PC-9 (cell line): Measurements from ENCODE around the gene SMYD2. TPM values are rescaled to one million over a fixed set of nuclear protein-coding genes. Genes with fewer than 3 reads are reported as not detected.

ENCODE experiments used
- BruUV-seq: library from RNA; stranded (reverse); fragments of 400-500 nt; replicated peaks from 2 replicates; lab custom pipeline; 2021; lab: Mats Ljungman, UMichigan
- CTCF ChIA-PET: fragments of 300-600 bp; sonication (Branson Sonifier 250); formaldehyde crosslinking; loops from one replicate; lab custom pipeline; 2022; ENCODE audit warnings: antibody characterized with exemption; lab: Charles Lee
- POLR2A ChIA-PET: fragments of 300-600 bp; sonication (Branson Sonifier 250); formaldehyde crosslinking; loops from one replicate; lab custom pipeline; 2022; ENCODE audit warnings: antibody characterized with exemption; ENCODE audit not compliant: unreplicated experiment; lab: Charles Lee
- DNase-seq, 2 experiments: peaks; one replicate each; pipeline versions ENCODE4 v3.0.0 to v3.0.0-alpha.2; 2015 to 2022; ENCODE audit warnings: mixed read lengths in 1 of 2
- H2AFZ ChIP-seq: fragments of 200-600 bp; sonication (generic); 2 replicates; pipeline ENCODE4 v1.8.1; 2017; ENCODE audit warnings: antibody characterized with exemption
- H3F3A ChIP-seq: fragments of 200-600 bp; sonication (generic); 2 replicates; pipeline ENCODE4 v1.8.1; 2017; ENCODE audit warnings: antibody characterized with exemption, mild to moderate bottlenecking, low read depth; ENCODE audit not compliant: insufficient read depth
- H3K27ac ChIP-seq: fragments of 200-600 bp; sonication (generic); 2 replicates; pipeline ENCODE4 v1.6.1; 2016; ENCODE audit warnings: mixed run types
- H3K27me3 ChIP-seq: fragments of 200-600 bp; sonication (generic); 2 replicates; pipeline ENCODE4 v1.6.1; 2016; ENCODE audit warnings: low read depth, mixed run types; ENCODE audit not compliant: insufficient read depth
- H3K36me3 ChIP-seq: fragments of 200-600 bp; sonication (generic); 2 replicates; pipeline ENCODE4 v1.6.1; 2016; ENCODE audit warnings: low read depth, mixed run types
- H3K4me1 ChIP-seq: fragments of 200-600 bp; sonication (generic); replicated peaks from 2 replicates; pipeline ENCODE4 v1.6.1; 2016; ENCODE audit warnings: mixed run types; ENCODE audit not compliant: insufficient read depth
- H3K4me2 ChIP-seq: fragments of 200-600 bp; sonication (generic); 2 replicates; pipeline ENCODE4 v1.6.1; 2017; ENCODE audit warnings: mixed run types
- H3K4me3 ChIP-seq: fragments of 200-600 bp; sonication (generic); 2 replicates; pipeline ENCODE4 v1.6.1; 2016; ENCODE audit warnings: mixed run types
- H3K79me2 ChIP-seq: fragments of 200-600 bp; sonication (generic); 2 replicates; pipeline ENCODE4 v1.6.1; 2017; ENCODE audit warnings: low read depth, mixed run types
- H3K9me2 ChIP-seq: fragments of 200-600 bp; sonication (generic); 2 replicates; pipeline ENCODE4 v1.8.1; 2017; ENCODE audit warnings: mild to moderate bottlenecking; ENCODE audit not compliant: insufficient read depth
- H3K9me3 ChIP-seq: fragments of 200-600 bp; sonication (generic); 2 replicates; pipeline ENCODE4 v1.8.1; 2016; ENCODE audit warnings: low read depth; ENCODE audit not compliant: insufficient read depth
- H4K20me1 ChIP-seq: fragments of 200-600 bp; sonication (generic); 2 replicates; pipeline ENCODE4 v1.8.1; 2017; ENCODE audit not compliant: insufficient read depth
- CTCF ChIP-seq: fragments of 200-600 bp; sonication (generic); conservative IDR thresholded peaks from 2 replicates; pipeline ENCODE4 v1.6.1; 2017; ENCODE audit warnings: mixed run types, antibody characterized with exemption, mild to moderate bottlenecking, moderate library complexity
- EZH2 ChIP-seq: fragments of 200-600 bp; sonication (generic); IDR thresholded peaks from 2 replicates; pipeline ENCODE4 v1.8.0; 2017; ENCODE audit warnings: antibody characterized with exemption, low read depth
- intact Hi-C: fragments of 100-400 bp; cut with micrococcal nuclease; formaldehyde crosslinking; loops from one replicate; pipeline ENCODE4 v1.10.0; 2022; ENCODE audit not compliant: unreplicated experiment
- total RNA-seq: library from RNA; stranded (reverse); gene quantifications from 2 replicates; pipeline ENCODE4 v1.2.3, GENCODE V29; 2021

SMYD2 gene
- total RNA-seq, 1 experiment from 2014 or later = 36.4 TPM

- Histone ChIP-seq H3K36me3 (no peaks in the 10 kb centered on the region), H3K27ac (no peak overlapping the region), H4K20me1 (no peaks in the 10 kb centered on the region), H3K9me3 (no peaks in the 10 kb centered on the region), H3F3A (no peaks in the 10 kb centered on the region), H3K79me2 (no peaks in the 10 kb centered on the region), H3K4me2 (no peak overlapping the region), H3K4me1 (no peaks in the 10 kb centered on the region), H3K27me3 (no peaks in the 10 kb centered on the region), H2AFZ (no peak overlapping the region), H3K9me2 (no peaks in the 10 kb centered on the region), H3K4me3 (no peak overlapping the region)
- ChIA-PET CTCF (no interaction called here), POLR2A (no interaction called here)
- BruUV-seq = no TSS peak
- TF ChIP-seq EZH2 = no peak
- TF ChIP-seq CTCF = no peak
- intact Hi-C loops = no loop called here
- DNase-seq = no peak
These were observed 86.9 kb downstream of the SMYD2 start for GRCh38 chr1:214367841-214368240.

GRCh38 chr1:214369364-214369763 is 88.4 kb downstream of the SMYD2 start:
- H4K20me1 ChIP-seq = no peaks in the 10 kb centered on the region
- no peak overlapping the region for H3K4me3 ChIP-seq
- no peaks in the 10 kb centered on the region for H3K79me2 ChIP-seq
- no peaks in the 10 kb centered on the region for H3K36me3 ChIP-seq
- no peaks in the 10 kb centered on the region for H3K27me3 ChIP-seq
- H2AFZ ChIP-seq = no peak overlapping the region
- H3F3A ChIP-seq = no peaks in the 10 kb centered on the region
- TF ChIP-seq EZH2 (no peak), CTCF (no peak)
- H3K9me2 ChIP-seq = no peaks in the 10 kb centered on the region
- intact Hi-C loops = no loop called here
- CTCF ChIA-PET = no interaction called here
- no peaks in the 10 kb centered on the region for H3K4me1 ChIP-seq
- no TSS peak for BruUV-seq
- POLR2A ChIA-PET = no interaction called here
- no peak overlapping the region for H3K27ac ChIP-seq
- no peak for DNase-seq
- H3K4me2 ChIP-seq = no peak overlapping the region
- H3K9me3 ChIP-seq = no peaks in the 10 kb centered on the region

- Histone ChIP-seq H4K20me1 (no peaks in the 10 kb centered on the region), H3K9me2 (no peaks in the 10 kb centered on the region), H3K27ac (no peak overlapping the region), H3K27me3 (no peaks in the 10 kb centered on the region), H3K36me3 (no peaks in the 10 kb centered on the region), H3K9me3 (no peaks in the 10 kb centered on the region), H2AFZ (no peak overlapping the region), H3F3A (no peaks in the 10 kb centered on the region), H3K4me1 (no peaks in the 10 kb centered on the region), H3K4me2 (no peak overlapping the region), H3K79me2 (no peaks in the 10 kb centered on the region), H3K4me3 (no peak overlapping the region)
- TF ChIP-seq EZH2 (no peak), CTCF (no peak)
- ChIA-PET POLR2A (no interaction called here), CTCF (no interaction called here)
- intact Hi-C loops = no loop called here
- BruUV-seq = no TSS peak
- no peak for DNase-seq
These were observed 89.7 kb downstream of the SMYD2 start for GRCh38 chr1:214370615-214371014.
